Measurements from ENCODE around the gene MFSD1. TPM values are rescaled to one million over a fixed set of nuclear protein-coding genes. Genes with fewer than 3 reads are reported as not detected.

MFSD1 gene
- total RNA-seq, 1 donor from 2014 or later = 40.1 TPM

Other genes with a start within 250 kb of the MFSD1 start
- 2.6 TPM for gene MLF1, start 230.9 kb upstream of the MFSD1 start, total RNA-seq
- gene GFM1, start 157.5 kb upstream of the MFSD1 start, total RNA-seq = 32.5 TPM
- 8.4 TPM for gene LXN, start 129.4 kb upstream of the MFSD1 start, total RNA-seq
- 14.9 TPM for gene RARRES1, start 69.6 kb upstream of the MFSD1 start, total RNA-seq

Data from esophagus mucosa (tissue), 1 donor.